SK-N-SH (cell line): ENCODE measurements around the gene LHFPL6. TPM values are rescaled to one million over a fixed set of nuclear protein-coding genes. Genes with fewer than 3 reads are reported as not detected.

Experiments
- CTCF ChIA-PET: fragments of 300-600, 350-600 bp; formaldehyde crosslinking; extraction: SDS; loops from one replicate; lab custom pipeline; 2021; lab: Yijun Ruan, JAX
- POLR2A ChIA-PET: fragments of 350-600 bp; sonication (Branson Sonifier 250); formaldehyde crosslinking; extraction: SDS; loops from one replicate; lab custom pipeline; 2020; ENCODE audit warnings: antibody characterized with exemption, inconsistent platforms; lab: Yijun Ruan, JAX
- DNase-seq: peaks from one replicate; pipeline ENCODE4 v3.0.0; 2012
- H2AFZ ChIP-seq: fragments of 200-600 bp; sonication (generic); 2 replicates; pipeline ENCODE4 v1.8.1; 2016; ENCODE audit warnings: antibody characterized with exemption, mild to moderate bottlenecking, low read depth
- H3F3A ChIP-seq: fragments of 200-600 bp; sonication (generic); replicated peaks from 2 replicates; pipeline ENCODE3; 2016; ENCODE audit warnings: antibody characterized with exemption, mild to moderate bottlenecking; ENCODE audit not compliant: insufficient read depth
- H3K27ac ChIP-seq, 2 experiments: fragments of 200-500 bp in 1 of 2; fragments of 200-600 bp in 1 of 2; sonication (Bioruptor generic) in 1 of 2; sonication (generic), shearing (Covaris generic) in 1 of 2; 2 replicates each; pipeline versions ENCODE4 v1.5.1 to v1.6.1; 2014 to 2016; ENCODE audit warnings: low read depth in 2 of 2, inconsistent platforms in 1 of 2, low read length in 1 of 2, mild to moderate bottlenecking in 1 of 2, mixed read lengths in 1 of 2
- H3K27me3 ChIP-seq: fragments of 200-600 bp; sonication (generic), shearing (Covaris generic); 2 replicates; pipeline ENCODE4 v1.6.1; 2016; ENCODE audit warnings: mixed run types; ENCODE audit not compliant: insufficient read depth
- H3K36me3 ChIP-seq, 2 experiments: fragments of 200-500 bp in 1 of 2; fragments of 200-600 bp in 1 of 2; sonication (Bioruptor generic) in 1 of 2; sonication (generic) in 1 of 2; replicated peaks in 1 of 2; 2 replicates each; pipeline versions ENCODE3 to v1.5.1; 2014 to 2016; ENCODE audit warnings: low read length in 1 of 2, mild to moderate bottlenecking in 1 of 2; ENCODE audit not compliant: insufficient read depth in 2 of 2, control insufficient read depth in 1 of 2
- H3K4me1 ChIP-seq, 2 experiments: fragments of 200-500 bp in 1 of 2; fragments of 200-600 bp in 1 of 2; sonication (Bioruptor generic) in 1 of 2; sonication (generic), shearing (Covaris generic) in 1 of 2; 2 replicates each; pipeline versions ENCODE4 v1.5.1 to v1.6.1; 2014 to 2016; ENCODE audit warnings: low read depth in 1 of 2, low read length in 1 of 2, mixed run types in 1 of 2; ENCODE audit not compliant: insufficient read depth in 2 of 2, control insufficient read depth in 1 of 2
- H3K4me2 ChIP-seq: fragments of 200-600 bp; sonication (generic), shearing (Covaris generic); 2 replicates; pipeline ENCODE4 v1.6.1; 2017; ENCODE audit warnings: mixed run types
- H3K4me3 ChIP-seq, 2 experiments: fragments of 200-500 bp in 1 of 2; fragments of 200-600 bp in 1 of 2; sonication (Bioruptor generic) in 1 of 2; sonication (generic), shearing (Covaris generic) in 1 of 2; 2 replicates each; pipeline versions ENCODE4 v1.5.1 to v1.8.1; 2014 to 2016; ENCODE audit warnings: low read depth in 2 of 2, inconsistent platforms in 1 of 2, low read length in 1 of 2, mild to moderate bottlenecking in 1 of 2, mixed read lengths in 1 of 2, moderate library complexity in 1 of 2
- H3K79me2 ChIP-seq: fragments of 200-600 bp; sonication (generic); 2 replicates; pipeline ENCODE4 v1.8.1; 2017; ENCODE audit warnings: mild to moderate bottlenecking; ENCODE audit not compliant: insufficient read depth
- H3K9ac ChIP-seq: fragments of 200-600 bp; sonication (generic); 2 replicates; pipeline ENCODE4 v1.6.1; 2017; ENCODE audit warnings: mixed run types
- H3K9me2 ChIP-seq: fragments of 200-600 bp; sonication (generic); 2 replicates; pipeline ENCODE4 v1.6.1; 2017; ENCODE audit warnings: mixed run types
- H3K9me3 ChIP-seq: fragments of 200-600 bp; sonication (generic); 2 replicates; pipeline ENCODE4 v1.6.1; 2017; ENCODE audit warnings: mixed run types, mild to moderate bottlenecking, moderate library complexity
- H4K20me1 ChIP-seq: fragments of 200-600 bp; sonication (generic); 2 replicates; pipeline ENCODE4 v1.6.1; 2017; ENCODE audit warnings: mild to moderate bottlenecking, mixed run types; ENCODE audit not compliant: insufficient read depth
- CHD2 ChIP-seq: fragments of 150-350 bp; IDR thresholded peaks from 2 replicates; pipeline ENCODE4 v1.6.1; 2018; ENCODE audit warnings: low read length; ENCODE audit not compliant: partially characterized antibody
- EZH2phosphoT487 ChIP-seq: fragments of 200-600 bp; sonication (generic); IDR thresholded peaks from 2 replicates; pipeline ENCODE4 v1.6.1; 2017; ENCODE audit warnings: low read depth, mixed run types, mild to moderate bottlenecking, antibody characterized with exemption, moderate library complexity, borderline replicate concordance
- FOSL2 ChIP-seq: IDR thresholded peaks from 2 replicates; pipeline ENCODE4 v1.4.0; 2012; ENCODE audit warnings: low read depth, mild to moderate bottlenecking, moderate library complexity, borderline replicate concordance
- FOXM1 ChIP-seq: IDR thresholded peaks from 2 replicates; pipeline ENCODE4 v1.4.0; 2012; ENCODE audit warnings: low read depth, mild to moderate bottlenecking
- IRF3 ChIP-seq: fragments of 150-350 bp; IDR thresholded peaks from 2 replicates; pipeline ENCODE4 v1.6.1; 2016; ENCODE audit warnings: mild to moderate bottlenecking, low read depth, low read length
- POLR2AphosphoS5 ChIP-seq: IDR thresholded peaks from 2 replicates; pipeline ENCODE4 v1.6.1; 2012; ENCODE audit warnings: low read depth, low read length
- REST ChIP-seq: IDR thresholded peaks from 2 replicates; pipeline ENCODE4 v1.6.1; 2012; ENCODE audit warnings: mild to moderate bottlenecking, low read depth, low read length, moderate library complexity
- RXRA ChIP-seq: IDR thresholded peaks from 2 replicates; pipeline ENCODE4 v1.4.0; 2012; ENCODE audit warnings: low read depth, mild to moderate bottlenecking, borderline replicate concordance
- SMC3 ChIP-seq: IDR thresholded peaks from 2 replicates; pipeline ENCODE4 v1.6.1; 2012; ENCODE audit warnings: low read depth, low read length, improper control_type of control experiment
- TAF1 ChIP-seq: IDR thresholded peaks from 2 replicates; pipeline ENCODE4 v1.6.1; 2012; ENCODE audit warnings: low read depth, mild to moderate bottlenecking, low read length, moderate library complexity, borderline replicate concordance
- USF1 ChIP-seq: IDR thresholded peaks from 2 replicates; pipeline ENCODE4 v1.4.0; 2012; ENCODE audit warnings: low read depth, borderline replicate concordance
- WGBS: methylation state at CpG from one replicate; pipeline ENCODE4 v1.1.6; 2017; ENCODE audit warnings: low lambda C conversion rate; 5-methylcytosine and 5-hydroxymethylcytosine counted together
- polyA plus RNA-seq, 3 experiments: library from polyadenylated mRNA; depleted of rRNA; stranded (reverse); fragments of >200 nt; gene quantifications; 2 replicates each; pipeline ENCODE4 v1.2.3, GENCODE V29; 2012

Gene LHFPL6
- polyA plus RNA-seq, 1 of the 3 experiments (the other 2 are of a cell fraction), result 22.2 TPM

GRCh38 chr13:39373145-39373544 lies 229.8 kb downstream of the LHFPL6 start:
- Histone ChIP-seq H3F3A (no peaks in the 10 kb centered on the region), H3K4me3 (no peak overlapping the region), H3K9me3 (no peaks in the 10 kb centered on the region), H3K4me2 (no peak overlapping the region), H3K27me3 (no peaks in the 10 kb centered on the region), H4K20me1 (no peaks in the 10 kb centered on the region), H3K9ac (no peak overlapping the region), H3K79me2 (no peaks in the 10 kb centered on the region), H3K27ac (no peak overlapping the region), H3K9me2 (no peaks in the 10 kb centered on the region), H3K36me3 (no peaks in the 10 kb centered on the region), H3K4me1 (peaks cover 0 to 6% of the 10 kb centered on the region in 2 experiments; a peak in 2 of 4 replicates), H2AFZ (no peak overlapping the region)
- no peak for TF ChIP-seq SMC3
- CTCF ChIA-PET, result no interaction called here
- 64% methylated on average over 3 of the region's 3 CpGs for WGBS
- POLR2A ChIA-PET, result no interaction called here
- no peak for DNase-seq

- no peak overlapping the region for H3K9ac ChIP-seq
- ChIA-PET POLR2A (no interaction called here), CTCF (no interaction called here)
- no peak overlapping the region for H3K4me2 ChIP-seq
- H3K27me3 ChIP-seq, result no peaks in the 10 kb centered on the region
- WGBS, result 82% methylated on average over 5 of the region's 5 CpGs
- H3K36me3 ChIP-seq, result no peaks in the 10 kb centered on the region
- H3F3A ChIP-seq, result no peaks in the 10 kb centered on the region
- TF ChIP-seq CHD2, result no peak
- TF ChIP-seq EZH2phosphoT487, result no peak
- TF ChIP-seq IRF3, result no peak
- no peak for TF ChIP-seq REST
- no peak for TF ChIP-seq FOSL2
- TF ChIP-seq TAF1, result no peak
- no peak for TF ChIP-seq POLR2AphosphoS5
- TF ChIP-seq RXRA, result no peak
- no peak for TF ChIP-seq FOXM1
- TF ChIP-seq USF1, result no peak
- no peaks in the 10 kb centered on the region for H3K79me2 ChIP-seq
- no peaks in the 10 kb centered on the region for H3K9me3 ChIP-seq
- no peaks in the 10 kb centered on the region for H3K9me2 ChIP-seq
- no peak for DNase-seq
- H2AFZ ChIP-seq, result no peak overlapping the region
- no peaks in the 10 kb centered on the region for H4K20me1 ChIP-seq
- H3K27ac ChIP-seq, result no peak overlapping the region
- H3K4me1 ChIP-seq, result peaks cover 0 to 6% of the 10 kb centered on the region in 2 experiments; a peak in 2 of 4 replicates
- H3K4me3 ChIP-seq, result no peak overlapping the region
Observed at GRCh38 chr13:39371706-39372105, 231.3 kb downstream of the LHFPL6 start.
